ENCODE results near the gene CHEK2.

- TF ChIP-seq TAF1 (IDR thresholded peaks at IDR 0.05; ENCODE audit: low read depth, low read length), result no peak
- TF ChIP-seq POLR2A (IDR thresholded peaks at IDR 0.05; ENCODE audit: low read depth, low read length), result no peak
- no peak for TF ChIP-seq POLR2AphosphoS5 (IDR thresholded peaks at IDR 0.05; ENCODE audit: low read depth, low read length)
- TF ChIP-seq SPI1 (IDR thresholded peaks at IDR 0.05; ENCODE audit: low read depth, low read length), result no peak
Observed at GRCh38 chr22:28771195-28771791, 29.7 kb upstream of the CHEK2 start.

Data from GM12891 (cell line).